HG03064 (cell line): ENCODE measurements around the gene PEX26.
"Not testable (repeated sequence)": the region's sequence is repeated elsewhere in the genome, so short reads cannot be mapped to it uniquely, and the experiment has no call there.

Source experiments
- ATAC-seq: cut with Tn5 transposase; IDR thresholded peaks from one replicate; pipeline ENCODE4 v1.9.1; 2021; ENCODE audit warnings: low read depth; ENCODE audit not compliant: unreplicated experiment

The PEX26 gene

GRCh38 chr22:18077639-18078328, at the start of gene PEX26:
PEX26 (plus strand) TSS chr22:18077990; CDS start chr22:18078377, 387 bp downstream.
- peak; percentile 95 for ATAC-seq

- ATAC-seq, result no peak
These were observed 48.8 kb upstream of the PEX26 start for GRCh38 chr22:18028817-18029527.

GRCh38 chr22:18029686-18030267, 48.0 kb upstream of the PEX26 start:
- ATAC-seq, result no peak

GRCh38 chr22:18031695-18032454, 45.9 kb upstream of the PEX26 start:
- no peak for ATAC-seq

GRCh38 chr22:18032455-18033101, 45.2 kb upstream of the PEX26 start:
- no peak for ATAC-seq

- ATAC-seq, result no peak
These were observed 44.4 kb upstream of the PEX26 start for GRCh38 chr22:18033204-18033998.

- no peak for ATAC-seq
These were observed 43.7 kb upstream of the PEX26 start for GRCh38 chr22:18034076-18034475.

GRCh38 chr22:18035751-18036150, 42.0 kb upstream of the PEX26 start:
- ATAC-seq, result no peak

- not testable (repeated sequence) for ATAC-seq
These were observed 36.9 kb upstream of the PEX26 start for GRCh38 chr22:18040898-18041297.

GRCh38 chr22:18042685-18043084, 35.1 kb upstream of the PEX26 start:
- no peak for ATAC-seq

GRCh38 chr22:18044548-18045271, 33.1 kb upstream of the PEX26 start:
- no peak for ATAC-seq

GRCh38 chr22:18045794-18046193, 32.0 kb upstream of the PEX26 start:
- ATAC-seq, result no peak

GRCh38 chr22:18048041-18048440, 29.7 kb upstream of the PEX26 start:
- ATAC-seq, result no peak

GRCh38 chr22:18048441-18048898, 29.3 kb upstream of the PEX26 start:
- ATAC-seq, result no peak

- no peak for ATAC-seq
These were observed 27.7 kb upstream of the PEX26 start for GRCh38 chr22:18050065-18050464.

- not testable (repeated sequence) for ATAC-seq
These were observed 26.7 kb upstream of the PEX26 start for GRCh38 chr22:18051113-18051512.

- not testable (repeated sequence) for ATAC-seq
These were observed 24.4 kb upstream of the PEX26 start for GRCh38 chr22:18053216-18053946.

- no peak for ATAC-seq
These were observed 22.1 kb upstream of the PEX26 start for GRCh38 chr22:18055619-18056160.
